ENCODE data around the gene PDE6A. TPM values are rescaled to one million over a fixed set of nuclear protein-coding genes. Genes with fewer than 3 reads are reported as not detected.

PDE6A gene
- total RNA-seq, 1 donor from 2014 or later = 0.14 TPM

- Mint-ChIP-seq H3K27ac (ENCODE audit: unreplicated experiment) (no peak overlapping the region), H3K4me3 (ENCODE audit: unreplicated experiment) (no peak overlapping the region), H3K4me1 (ENCODE audit: low read depth, unreplicated experiment) (peaks cover 8% of the 10 kb centered on the region), H3K9me3 (ENCODE audit: unreplicated experiment) (no peaks in the 10 kb centered on the region), H3K36me3 (ENCODE audit: low read depth, unreplicated experiment) (no peaks in the 10 kb centered on the region), H3K27me3 (ENCODE audit: low read depth, unreplicated experiment) (peaks cover 5% of the 10 kb centered on the region)
- Histone ChIP-seq H3K36me3 (ENCODE audit: insufficient read depth, low read length) (no peaks in the 10 kb centered on the region), H3K9me3 (ENCODE audit: insufficient read depth, low read depth, low read length) (no peaks in the 10 kb centered on the region), H3K27ac (ENCODE audit: low read depth, low read length) (no peak overlapping the region), H3K27me3 (ENCODE audit: insufficient read depth, low read length) (peaks cover 15% of the 10 kb centered on the region), H3K79me2 (ENCODE audit: insufficient read depth, low read length) (no peaks in the 10 kb centered on the region), H3K4me2 (ENCODE audit: low read length) (no peak overlapping the region), H3K9ac (ENCODE audit: low read length) (no peak overlapping the region), H4K20me1 (ENCODE audit: insufficient read depth, low read length) (no peaks in the 10 kb centered on the region), H3K4me3 (ENCODE audit: insufficient read depth, low read depth, low read length) (no peak overlapping the region), H3K4me1 (ENCODE audit: insufficient read depth, low read length) (no peaks in the 10 kb centered on the region), H2AFZ (ENCODE audit: low read depth, low read length) (no peak overlapping the region)
- no peak for TF ChIP-seq EZH2 (IDR thresholded peaks at IDR 0.05; ENCODE audit: insufficient read depth, low read length)
- TF ChIP-seq, protein P1, sequence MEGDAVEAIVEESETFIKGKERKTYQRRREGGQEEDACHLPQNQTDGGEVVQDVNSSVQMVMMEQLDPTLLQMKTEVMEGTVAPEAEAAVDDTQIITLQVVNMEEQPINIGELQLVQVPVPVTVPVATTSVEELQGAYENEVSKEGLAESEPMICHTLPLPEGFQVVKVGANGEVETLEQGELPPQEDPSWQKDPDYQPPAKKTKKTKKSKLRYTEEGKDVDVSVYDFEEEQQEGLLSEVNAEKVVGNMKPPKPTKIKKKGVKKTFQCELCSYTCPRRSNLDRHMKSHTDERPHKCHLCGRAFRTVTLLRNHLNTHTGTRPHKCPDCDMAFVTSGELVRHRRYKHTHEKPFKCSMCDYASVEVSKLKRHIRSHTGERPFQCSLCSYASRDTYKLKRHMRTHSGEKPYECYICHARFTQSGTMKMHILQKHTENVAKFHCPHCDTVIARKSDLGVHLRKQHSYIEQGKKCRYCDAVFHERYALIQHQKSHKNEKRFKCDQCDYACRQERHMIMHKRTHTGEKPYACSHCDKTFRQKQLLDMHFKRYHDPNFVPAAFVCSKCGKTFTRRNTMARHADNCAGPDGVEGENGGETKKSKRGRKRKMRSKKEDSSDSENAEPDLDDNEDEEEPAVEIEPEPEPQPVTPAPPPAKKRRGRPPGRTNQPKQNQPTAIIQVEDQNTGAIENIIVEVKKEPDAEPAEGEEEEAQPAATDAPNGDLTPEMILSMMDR (IDR thresholded peaks at IDR 0.05; ENCODE audit: insufficient read depth, low read depth, low read length) = no peak
- DNase-seq (ENCODE audit: low read depth) = no peak
- FAIRE-seq = no peak
These were observed 40.2 kb downstream of the PDE6A start for GRCh38 chr5:149904293-149904886.

DNA sequence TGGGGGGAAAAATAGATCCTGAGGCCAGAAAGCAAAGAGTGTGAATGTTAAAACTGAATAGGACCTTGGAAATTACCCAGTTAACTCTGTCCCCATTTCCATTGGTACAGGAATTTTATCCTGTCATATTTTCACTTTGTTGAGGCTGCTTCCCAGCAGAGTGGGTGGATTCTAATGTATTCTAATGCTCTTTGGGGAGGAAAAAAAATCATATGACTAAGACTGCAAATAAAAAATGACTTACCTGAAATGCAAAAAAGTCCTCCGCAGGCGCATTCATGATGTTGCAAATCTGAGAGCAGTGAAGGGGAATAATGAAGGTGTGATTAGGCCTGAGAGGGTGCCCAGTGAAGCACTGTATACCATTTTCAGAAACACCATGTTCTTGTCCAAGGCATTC is 41.2 kb downstream of the PDE6A start:
- TF ChIP-seq EZH2 (IDR thresholded peaks at IDR 0.05; ENCODE audit: insufficient read depth, low read length) = no peak
- TF ChIP-seq, protein P1 (IDR thresholded peaks at IDR 0.05; ENCODE audit: insufficient read depth, low read depth, low read length) = no peak
- no peaks in the 10 kb centered on the region for H3K36me3 Mint-ChIP-seq (ENCODE audit: low read depth, unreplicated experiment)
- FAIRE-seq = no peak

DNA sequence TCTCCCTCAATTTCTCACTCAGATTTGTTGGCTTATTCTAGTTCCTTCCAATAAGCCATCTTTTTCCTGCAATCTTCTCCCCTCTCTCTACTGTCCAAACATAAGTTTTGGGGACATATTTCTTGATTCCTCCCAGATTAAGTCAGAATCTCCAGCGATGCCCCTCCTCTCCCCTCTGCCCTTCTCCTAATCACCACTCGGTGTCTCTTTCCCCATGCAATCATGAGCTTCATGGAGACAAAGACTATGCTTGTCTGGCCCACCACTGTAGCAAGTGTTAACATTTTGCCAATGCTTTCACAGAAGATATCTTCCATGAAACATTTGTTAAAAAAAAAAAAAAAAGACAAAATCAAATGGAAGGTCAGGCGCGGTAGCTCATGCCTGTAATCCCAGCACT is 42.4 kb downstream of the PDE6A start:
- Mint-ChIP-seq H3K27ac (ENCODE audit: unreplicated experiment) (no peak overlapping the region), H3K4me3 (ENCODE audit: unreplicated experiment) (no peak overlapping the region), H3K36me3 (ENCODE audit: low read depth, unreplicated experiment) (no peaks in the 10 kb centered on the region), H3K9me3 (ENCODE audit: unreplicated experiment) (no peaks in the 10 kb centered on the region), H3K4me1 (ENCODE audit: low read depth, unreplicated experiment) (peaks cover 8% of the 10 kb centered on the region), H3K27me3 (ENCODE audit: low read depth, unreplicated experiment) (peaks cover 9% of the 10 kb centered on the region)
- H3K36me3 ChIP-seq (ENCODE audit: insufficient read depth, low read length) = no peaks in the 10 kb centered on the region
- H4K20me1 ChIP-seq (ENCODE audit: insufficient read depth, low read length) = no peaks in the 10 kb centered on the region
- DNase-seq (ENCODE audit: low read depth) (no peak), FAIRE-seq (no peak)
- TF ChIP-seq, protein P1 (IDR thresholded peaks at IDR 0.05; ENCODE audit: insufficient read depth, low read depth, low read length) = no peak
- TF ChIP-seq EZH2 (IDR thresholded peaks at IDR 0.05; ENCODE audit: insufficient read depth, low read length) = no peak
- H3K4me1 ChIP-seq (ENCODE audit: insufficient read depth, low read length) = no peaks in the 10 kb centered on the region
- no peak overlapping the region for H3K4me3 ChIP-seq (ENCODE audit: insufficient read depth, low read depth, low read length)
- no peaks in the 10 kb centered on the region for H3K9me3 ChIP-seq (ENCODE audit: insufficient read depth, low read depth, low read length)
- no peak overlapping the region for H3K27ac ChIP-seq (ENCODE audit: low read depth, low read length)
- H3K9ac ChIP-seq (ENCODE audit: low read length) = no peak overlapping the region
- no peaks in the 10 kb centered on the region for H3K79me2 ChIP-seq (ENCODE audit: insufficient read depth, low read length)
- no peak overlapping the region for H2AFZ ChIP-seq (ENCODE audit: low read depth, low read length)
- H3K4me2 ChIP-seq (ENCODE audit: low read length) = no peak overlapping the region
- peaks cover 7% of the 10 kb centered on the region for H3K27me3 ChIP-seq (ENCODE audit: insufficient read depth, low read length)

More for the DNA sequence above, 41.2 kb downstream of the PDE6A start:
- H3K9me3 ChIP-seq (ENCODE audit: insufficient read depth, low read depth, low read length) = no peaks in the 10 kb centered on the region
- no peak for DNase-seq (ENCODE audit: low read depth)
- peaks cover 12% of the 10 kb centered on the region for H3K27me3 ChIP-seq (ENCODE audit: insufficient read depth, low read length)
- peaks cover 8% of the 10 kb centered on the region for H3K4me1 Mint-ChIP-seq (ENCODE audit: low read depth, unreplicated experiment)
- no peaks in the 10 kb centered on the region for H3K9me3 Mint-ChIP-seq (ENCODE audit: unreplicated experiment)
- H3K79me2 ChIP-seq (ENCODE audit: insufficient read depth, low read length) = no peaks in the 10 kb centered on the region
- no peak overlapping the region for H2AFZ ChIP-seq (ENCODE audit: low read depth, low read length)
- H3K27me3 Mint-ChIP-seq (ENCODE audit: low read depth, unreplicated experiment) = peaks cover 9% of the 10 kb centered on the region
- no peak overlapping the region for H3K4me3 Mint-ChIP-seq (ENCODE audit: unreplicated experiment)
- H3K9ac ChIP-seq (ENCODE audit: low read length) = no peak overlapping the region
- H3K27ac Mint-ChIP-seq (ENCODE audit: unreplicated experiment) = no peak overlapping the region
- no peak overlapping the region for H3K27ac ChIP-seq (ENCODE audit: low read depth, low read length)
- H3K4me3 ChIP-seq (ENCODE audit: insufficient read depth, low read depth, low read length) = no peak overlapping the region
- no peaks in the 10 kb centered on the region for H3K36me3 ChIP-seq (ENCODE audit: insufficient read depth, low read length)
- H4K20me1 ChIP-seq (ENCODE audit: insufficient read depth, low read length) = no peaks in the 10 kb centered on the region
- H3K4me2 ChIP-seq (ENCODE audit: low read length) = no peak overlapping the region
- H3K4me1 ChIP-seq (ENCODE audit: insufficient read depth, low read length) = no peaks in the 10 kb centered on the region
